ENCODE results near the gene PRKN. TPM values are rescaled to one million over a fixed set of nuclear protein-coding genes. Genes with fewer than 3 reads are reported as not detected.

The PRKN gene
- total and polyA plus RNA-seq, 2 experiments from 2014 or later = 2.3 to 3.9 TPM

GRCh38 chr6:162069995-162070394 is 657.6 kb downstream of the PRKN start:
- Histone ChIP-seq H3K4me1 (ENCODE audit: insufficient read depth) (no peaks in the 10 kb centered on the region), H3K9me2 (replicated peaks; ENCODE audit: insufficient read depth) (no peaks in the 10 kb centered on the region), H3K27ac (no peak overlapping the region), H3K9me3 (ENCODE audit: low read depth) (no peaks in the 10 kb centered on the region), H2AFZ (no peak overlapping the region), H3K4me3 (no peak overlapping the region), H3K27me3 (no peaks in the 10 kb centered on the region), H4K20me1 (ENCODE audit: insufficient read depth, poor library complexity, severe bottlenecking) (no peaks in the 10 kb centered on the region), H3K79me2 (no peaks in the 10 kb centered on the region), H3K4me2 (no peak overlapping the region), H3K36me3 (replicated peaks; ENCODE audit: insufficient read depth, low read depth) (no peaks in the 10 kb centered on the region)
- no peak for TF ChIP-seq EZH2phosphoT487 (IDR thresholded peaks at IDR 0.05; ENCODE audit: low read depth, severe bottlenecking, unreplicated experiment)
- no peak for TF ChIP-seq CTCF (IDR thresholded peaks at IDR 0.05; ENCODE audit: poor library complexity)
- no peak for TF ChIP-seq EZH2 (IDR thresholded peaks at IDR 0.05; ENCODE audit: borderline replicate concordance)
- no peak for DNase-seq (ENCODE audit: low spot score)
- WGBS (ENCODE audit: low lambda C conversion rate, missing lambda C conversion rate) = 95% methylated on average over 2 of the region's 2 CpGs

GRCh38 chr6:162068340-162068739 is 659.2 kb downstream of the PRKN start:
- WGBS (ENCODE audit: low lambda C conversion rate, missing lambda C conversion rate) = 93% methylated on average over 4 of the region's 4 CpGs
- Histone ChIP-seq H3K27me3 (no peaks in the 10 kb centered on the region), H3K4me2 (no peak overlapping the region), H4K20me1 (ENCODE audit: insufficient read depth, poor library complexity, severe bottlenecking) (no peaks in the 10 kb centered on the region), H3K27ac (no peak overlapping the region), H3K4me1 (ENCODE audit: insufficient read depth) (no peaks in the 10 kb centered on the region), H3K36me3 (replicated peaks; ENCODE audit: insufficient read depth, low read depth) (no peaks in the 10 kb centered on the region), H2AFZ (no peak overlapping the region), H3K9me2 (replicated peaks; ENCODE audit: insufficient read depth) (no peaks in the 10 kb centered on the region), H3K4me3 (no peak overlapping the region), H3K79me2 (no peaks in the 10 kb centered on the region), H3K9me3 (ENCODE audit: low read depth) (no peaks in the 10 kb centered on the region)
- TF ChIP-seq EZH2 (IDR thresholded peaks at IDR 0.05; ENCODE audit: borderline replicate concordance) (no peak), EZH2phosphoT487 (IDR thresholded peaks at IDR 0.05; ENCODE audit: low read depth, severe bottlenecking, unreplicated experiment) (no peak), CTCF (IDR thresholded peaks at IDR 0.05; ENCODE audit: poor library complexity) (no peak)
- DNase-seq (ENCODE audit: low spot score) = no peak

- H3K4me3 ChIP-seq = no peak overlapping the region
- H3K36me3 ChIP-seq (replicated peaks; ENCODE audit: insufficient read depth, low read depth) = no peaks in the 10 kb centered on the region
- H3K4me1 ChIP-seq (ENCODE audit: insufficient read depth) = no peaks in the 10 kb centered on the region
- H3K4me2 ChIP-seq = no peak overlapping the region
- no peak overlapping the region for H2AFZ ChIP-seq
- no peak overlapping the region for H3K27ac ChIP-seq
- no peak for DNase-seq (ENCODE audit: low spot score)
- H3K79me2 ChIP-seq = no peaks in the 10 kb centered on the region
- WGBS (ENCODE audit: low lambda C conversion rate, missing lambda C conversion rate) = 94% methylated on average over 9 of the region's 9 CpGs
- no peaks in the 10 kb centered on the region for H3K9me2 ChIP-seq (replicated peaks; ENCODE audit: insufficient read depth)
- no peaks in the 10 kb centered on the region for H3K9me3 ChIP-seq (ENCODE audit: low read depth)
- H3K27me3 ChIP-seq = no peaks in the 10 kb centered on the region
- no peaks in the 10 kb centered on the region for H4K20me1 ChIP-seq (ENCODE audit: insufficient read depth, poor library complexity, severe bottlenecking)
- TF ChIP-seq EZH2 (IDR thresholded peaks at IDR 0.05; ENCODE audit: borderline replicate concordance) (no peak), EZH2phosphoT487 (IDR thresholded peaks at IDR 0.05; ENCODE audit: low read depth, severe bottlenecking, unreplicated experiment) (no peak), CTCF (IDR thresholded peaks at IDR 0.05; ENCODE audit: poor library complexity) (no peak)
Measured at GRCh38 chr6:162063666-162064065, 663.9 kb downstream of the PRKN start.
